GM18526 (cell line): ENCODE data around the gene CNTNAP4.

Source experiments
- POLR2A ChIP-seq: IDR thresholded peaks from 3 replicates; pipeline ENCODE4 v1.6.1; 2011; ENCODE audit not compliant: insufficient read length; ENCODE audit errors: extremely low read depth

Gene CNTNAP4

GRCh38 chr16:76360404-76360803 is 83.2 kb downstream of the CNTNAP4 start:
- no peak for TF ChIP-seq POLR2A

- TF ChIP-seq POLR2A = no peak
Measured at GRCh38 chr16:76370344-76370743, 93.1 kb downstream of the CNTNAP4 start.

- no peak for TF ChIP-seq POLR2A
Measured at GRCh38 chr16:76371441-76371840, 94.2 kb downstream of the CNTNAP4 start.

GRCh38 chr16:76373998-76374397 is 96.8 kb downstream of the CNTNAP4 start:
- TF ChIP-seq POLR2A = no peak

- TF ChIP-seq POLR2A = no peak
Measured at GRCh38 chr16:76376988-76377387, 99.8 kb downstream of the CNTNAP4 start.

- no peak for TF ChIP-seq POLR2A
Measured at GRCh38 chr16:76378020-76378419, 100.8 kb downstream of the CNTNAP4 start.

GRCh38 chr16:76381096-76381495 is 103.9 kb downstream of the CNTNAP4 start:
- no peak for TF ChIP-seq POLR2A

GRCh38 chr16:76385601-76386230 is 108.5 kb downstream of the CNTNAP4 start:
- TF ChIP-seq POLR2A = no peak

- no peak for TF ChIP-seq POLR2A
Measured at GRCh38 chr16:76386784-76387183, 109.6 kb downstream of the CNTNAP4 start.

- no peak for TF ChIP-seq POLR2A
Measured at GRCh38 chr16:76387994-76388393, 110.8 kb downstream of the CNTNAP4 start.

GRCh38 chr16:76389126-76389525 is 111.9 kb downstream of the CNTNAP4 start:
- no peak for TF ChIP-seq POLR2A

- no peak for TF ChIP-seq POLR2A
Measured at GRCh38 chr16:76390476-76390875, 113.3 kb downstream of the CNTNAP4 start.

GRCh38 chr16:76396977-76397376 is 119.8 kb downstream of the CNTNAP4 start:
- no peak for TF ChIP-seq POLR2A

GRCh38 chr16:76409706-76410105 is 132.5 kb downstream of the CNTNAP4 start:
- TF ChIP-seq POLR2A = no peak

- no peak for TF ChIP-seq POLR2A
Measured at GRCh38 chr16:76421571-76421970, 144.4 kb downstream of the CNTNAP4 start.

- TF ChIP-seq POLR2A = no peak
Measured at GRCh38 chr16:76428858-76429257, 151.7 kb downstream of the CNTNAP4 start.

GRCh38 chr16:76441391-76441790 is 164.2 kb downstream of the CNTNAP4 start:
- no peak for TF ChIP-seq POLR2A

GRCh38 chr16:76441876-76442275 is 164.7 kb downstream of the CNTNAP4 start:
- no peak for TF ChIP-seq POLR2A

GRCh38 chr16:76443973-76444372 is 166.8 kb downstream of the CNTNAP4 start:
- no peak for TF ChIP-seq POLR2A
